GM12892 (cell line): ENCODE data around the gene FST.

Source experiments
- POLR2A ChIP-seq: IDR thresholded peaks from 2 replicates; pipeline ENCODE4 v1.6.1; 2011; ENCODE audit warnings: low read depth, low read length, control low read depth
- POLR2AphosphoS5 ChIP-seq: IDR thresholded peaks from 2 replicates; pipeline ENCODE4 v1.6.1; 2011; ENCODE audit warnings: low read depth, low read length, control low read depth
- TAF1 ChIP-seq: IDR thresholded peaks from 2 replicates; pipeline ENCODE4 v1.6.1; 2011; ENCODE audit warnings: low read depth, mild to moderate bottlenecking, control low read depth, low read length, borderline replicate concordance

- TF ChIP-seq POLR2AphosphoS5 (no peak), POLR2A (no peak), TAF1 (no peak)
Measured at GRCh38 chr5:53507013-53507412, 26.6 kb downstream of the FST start.
